Measurements from ENCODE around the gene RPS6KA2. TPM values are rescaled to one million over a fixed set of nuclear protein-coding genes. Genes with fewer than 3 reads are reported as not detected.

Gene RPS6KA2
- total RNA-seq, 4 donors from 2014 or later: 64.9 to 101 (median 81.6) TPM

DNA sequence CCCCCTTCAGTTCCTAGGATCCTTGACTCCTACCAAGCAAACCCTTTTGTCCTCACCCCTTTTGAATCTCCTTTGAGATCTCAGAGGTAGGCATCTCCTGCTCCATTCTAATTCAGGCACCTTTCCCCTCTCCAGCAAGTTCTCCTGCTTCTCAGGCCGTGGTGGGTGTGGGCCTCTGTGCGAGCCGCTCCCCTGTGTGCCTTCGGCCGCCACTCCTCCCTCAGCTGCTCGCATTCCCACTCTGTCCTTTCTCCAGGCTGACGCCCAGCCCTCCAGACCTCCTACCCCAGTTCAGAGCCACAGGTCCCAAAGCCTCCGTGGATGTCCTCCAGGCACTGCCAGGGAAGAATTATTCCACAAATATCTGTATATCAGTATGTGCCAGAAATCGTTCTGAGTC is 19.7 kb upstream of the RPS6KA2 start:
- no peak overlapping the region for H3K4me3 ChIP-seq (replicated peaks in 1 of 3)
- no peak overlapping the region for H3K27ac ChIP-seq
- intact Hi-C loops (cut with DNase I): no loop called here
- H3K9me3 ChIP-seq: no peaks in the 10 kb centered on the region
- WGBS, 2 donors: 87 to 97% methylated on average over 9 of the region's 9 CpGs
- H3K36me3 ChIP-seq: no peaks in the 10 kb centered on the region
- TF ChIP-seq, protein P1, sequence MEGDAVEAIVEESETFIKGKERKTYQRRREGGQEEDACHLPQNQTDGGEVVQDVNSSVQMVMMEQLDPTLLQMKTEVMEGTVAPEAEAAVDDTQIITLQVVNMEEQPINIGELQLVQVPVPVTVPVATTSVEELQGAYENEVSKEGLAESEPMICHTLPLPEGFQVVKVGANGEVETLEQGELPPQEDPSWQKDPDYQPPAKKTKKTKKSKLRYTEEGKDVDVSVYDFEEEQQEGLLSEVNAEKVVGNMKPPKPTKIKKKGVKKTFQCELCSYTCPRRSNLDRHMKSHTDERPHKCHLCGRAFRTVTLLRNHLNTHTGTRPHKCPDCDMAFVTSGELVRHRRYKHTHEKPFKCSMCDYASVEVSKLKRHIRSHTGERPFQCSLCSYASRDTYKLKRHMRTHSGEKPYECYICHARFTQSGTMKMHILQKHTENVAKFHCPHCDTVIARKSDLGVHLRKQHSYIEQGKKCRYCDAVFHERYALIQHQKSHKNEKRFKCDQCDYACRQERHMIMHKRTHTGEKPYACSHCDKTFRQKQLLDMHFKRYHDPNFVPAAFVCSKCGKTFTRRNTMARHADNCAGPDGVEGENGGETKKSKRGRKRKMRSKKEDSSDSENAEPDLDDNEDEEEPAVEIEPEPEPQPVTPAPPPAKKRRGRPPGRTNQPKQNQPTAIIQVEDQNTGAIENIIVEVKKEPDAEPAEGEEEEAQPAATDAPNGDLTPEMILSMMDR (IDR thresholded peaks at IDR 0.05): no peak
- TF ChIP-seq POLR2A (IDR thresholded peaks at IDR 0.05): no peak
- no peaks in the 10 kb centered on the region for H3K4me1 ChIP-seq
- no peaks in the 10 kb centered on the region for H3K27me3 ChIP-seq
- no peak for DNase-seq

DNA sequence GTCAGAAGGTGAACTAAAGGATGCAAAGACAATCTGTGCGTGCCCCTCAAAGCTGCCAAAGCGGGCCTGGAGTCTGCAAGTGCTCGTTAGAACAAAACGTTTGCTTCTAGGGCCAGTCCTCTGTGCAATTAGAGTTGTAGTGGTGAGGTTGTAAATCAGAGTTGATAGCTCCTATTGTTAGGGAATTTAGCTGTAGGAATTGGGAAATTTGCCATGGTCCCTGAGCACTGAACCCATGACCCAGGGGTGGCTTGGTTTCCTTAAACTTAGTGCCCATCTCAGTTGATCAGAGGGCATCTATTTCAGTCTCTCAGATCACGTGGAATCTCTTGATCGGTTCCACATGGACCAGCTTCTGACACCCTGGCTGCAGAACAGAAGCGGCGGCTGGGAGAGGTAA is 18.8 kb upstream of the RPS6KA2 start:
- Histone ChIP-seq H3K9me3 (no peaks in the 10 kb centered on the region), H3K36me3 (no peaks in the 10 kb centered on the region), H3K4me3 (replicated peaks in 1 of 3) (no peak overlapping the region), H3K27me3 (no peaks in the 10 kb centered on the region), H3K4me1 (no peaks in the 10 kb centered on the region), H3K27ac (no peak overlapping the region)
- intact Hi-C loops (cut with DNase I): no loop called here
- DNase-seq: no peak
- 83 to 93% methylated on average over 8 of the region's 8 CpGs for WGBS, 2 donors
- no peak for TF ChIP-seq POLR2A (IDR thresholded peaks at IDR 0.05)
- TF ChIP-seq, protein P1 (IDR thresholded peaks at IDR 0.05): no peak

DNA sequence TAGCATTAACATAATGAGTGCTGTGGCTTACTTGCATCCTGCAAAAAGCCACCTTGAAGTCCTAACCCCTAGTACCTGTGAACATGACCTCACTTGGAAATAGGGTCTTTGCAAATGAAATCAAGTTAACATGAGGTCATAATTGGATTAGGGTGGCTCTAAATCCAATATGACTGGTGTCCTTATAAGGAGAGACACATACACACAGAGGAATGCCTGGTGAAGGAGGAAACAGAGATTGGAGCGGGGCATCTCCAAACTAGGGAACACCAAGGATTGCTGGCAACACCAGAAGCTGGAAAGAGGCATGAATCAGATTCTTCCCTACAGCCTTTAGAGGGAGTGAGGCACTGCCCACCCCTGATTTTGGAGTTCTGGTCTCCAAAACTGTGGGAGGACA is 17.6 kb upstream of the RPS6KA2 start:
- intact Hi-C loops (cut with DNase I): no loop called here
- no peak overlapping the region for H3K27ac ChIP-seq
- DNase-seq: no peak

DNA sequence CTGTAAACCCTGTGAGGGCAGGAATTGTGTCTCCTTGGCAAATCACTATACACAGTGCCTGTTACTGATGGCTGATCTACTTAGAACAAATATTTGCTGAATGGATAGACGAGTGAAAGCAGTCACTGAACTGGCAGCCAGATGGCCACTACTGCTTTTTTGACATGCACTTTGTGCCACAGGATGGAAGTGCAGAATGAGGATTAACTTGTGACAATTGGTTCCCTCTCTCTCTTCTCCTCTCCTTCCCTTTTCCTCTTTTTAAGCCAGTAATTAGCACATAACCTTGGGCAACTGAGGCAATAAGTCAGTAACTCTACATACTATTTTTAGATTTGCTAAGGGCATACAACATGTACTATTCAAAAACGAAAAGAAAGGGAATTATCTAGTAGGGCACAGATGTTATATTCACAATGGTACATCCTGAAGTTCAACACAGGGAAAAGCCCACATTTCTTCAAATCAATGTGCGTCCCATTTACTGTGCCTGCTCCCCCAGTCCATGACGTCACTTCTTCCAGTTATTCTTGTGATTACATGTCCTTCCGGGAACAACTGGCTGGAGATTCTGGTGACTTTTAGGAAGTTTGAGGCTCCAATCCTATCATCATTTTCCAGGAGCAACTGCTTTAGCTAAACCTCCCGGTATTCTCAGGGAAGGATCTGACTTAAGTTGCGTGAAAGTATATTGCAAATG is 17.0 kb upstream of the RPS6KA2 start:
- 80 to 83% methylated on average over 7 of the region's 7 CpGs for WGBS, 2 donors
- Histone ChIP-seq H3K4me3 (replicated peaks in 1 of 3) (no peak overlapping the region), H3K4me1 (peaks cover 0 to 7% of the 10 kb centered on the region in 2 donors), H3K9me3 (no peaks in the 10 kb centered on the region), H3K27ac (no peak overlapping the region), H3K27me3 (no peaks in the 10 kb centered on the region), H3K36me3 (no peaks in the 10 kb centered on the region)
- TF ChIP-seq, protein P1 (IDR thresholded peaks at IDR 0.05): no peak
- TF ChIP-seq POLR2A (IDR thresholded peaks at IDR 0.05): no peak
- intact Hi-C loops (cut with DNase I): no loop called here
- DNase-seq: no peak

More for the DNA sequence above, 17.6 kb upstream of the RPS6KA2 start:
- no peak overlapping the region for H3K4me3 ChIP-seq (replicated peaks in 1 of 3)
- no peaks in the 10 kb centered on the region for H3K27me3 ChIP-seq
- H3K36me3 ChIP-seq: no peaks in the 10 kb centered on the region
- H3K9me3 ChIP-seq: no peaks in the 10 kb centered on the region
- 100% methylated on average over 1 of the region's 1 CpG for WGBS, 2 donors
- TF ChIP-seq POLR2A (IDR thresholded peaks at IDR 0.05): no peak
- TF ChIP-seq, protein P1 (IDR thresholded peaks at IDR 0.05): no peak
- H3K4me1 ChIP-seq: peaks cover 0 to 7% of the 10 kb centered on the region in 2 donors

DNA sequence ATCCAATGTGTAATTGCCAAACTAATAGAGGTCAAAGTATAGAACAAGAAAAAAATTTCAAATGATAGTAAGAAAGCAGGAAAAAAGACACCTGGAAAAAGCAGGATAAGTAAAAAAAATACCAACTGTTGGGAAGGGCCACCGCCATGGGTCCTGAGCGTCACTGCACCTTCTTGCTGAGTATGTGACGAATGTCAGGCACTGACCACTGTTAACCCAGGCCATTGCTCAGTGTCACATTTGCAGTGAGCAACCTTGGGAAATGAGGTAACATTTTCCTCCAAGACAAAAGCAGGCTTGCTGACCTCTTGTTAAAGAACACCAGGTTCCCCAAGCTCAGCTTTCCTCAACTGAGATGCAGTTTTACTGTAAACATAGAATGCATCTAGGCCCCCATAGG is 15.6 kb upstream of the RPS6KA2 start:
- WGBS, 2 donors: 83 to 84% methylated on average over 3 of the region's 3 CpGs
- no peak for DNase-seq
- TF ChIP-seq, protein P1 (IDR thresholded peaks at IDR 0.05): no peak
- TF ChIP-seq POLR2A (IDR thresholded peaks at IDR 0.05): no peak

More for the DNA sequence above, 15.6 kb upstream of the RPS6KA2 start:
- Histone ChIP-seq H3K4me1 (peaks cover 9 to 15% of the 10 kb centered on the region in 2 donors), H3K4me3 (replicated peaks in 1 of 3) (no peak overlapping the region), H3K36me3 (no peaks in the 10 kb centered on the region), H3K27ac (no peak overlapping the region), H3K27me3 (no peaks in the 10 kb centered on the region), H3K9me3 (no peaks in the 10 kb centered on the region)
- intact Hi-C loops (cut with DNase I): no loop called here
